22Rv1 (cell line): ENCODE measurements around the gene GRWD1.

ENCODE experiments used
- CTCF ChIP-seq: fragments of 450-650 bp; IDR thresholded peaks from 2 replicates; pipeline ENCODE4 v1.5.1; 2017; ENCODE audit warnings: mild to moderate bottlenecking
- ZFX ChIP-seq: fragments of 450-650 bp; IDR thresholded peaks from 2 replicates; pipeline ENCODE4 v1.6.1; 2017; ENCODE audit warnings: antibody characterized with exemption, borderline replicate concordance

- TF ChIP-seq CTCF (no peak), ZFX (no peak)
These were observed 4.3 kb upstream of the GRWD1 start for GRCh38 chr19:48441360-48442050.
